GM19468 (cell line): ENCODE data around the gene HVCN1.
"Not testable (repeated sequence)": the region's sequence is repeated elsewhere in the genome, so short reads cannot be mapped to it uniquely, and the experiment has no call there.

Experiments used
- ATAC-seq: cut with Tn5 transposase; IDR thresholded peaks from one replicate; pipeline ENCODE4 v1.9.1; 2021; ENCODE audit warnings: mild to moderate bottlenecking, moderate library complexity, moderate number of reproducible peaks; ENCODE audit not compliant: unreplicated experiment; ENCODE audit errors: extremely low read depth

Gene HVCN1

DNA sequence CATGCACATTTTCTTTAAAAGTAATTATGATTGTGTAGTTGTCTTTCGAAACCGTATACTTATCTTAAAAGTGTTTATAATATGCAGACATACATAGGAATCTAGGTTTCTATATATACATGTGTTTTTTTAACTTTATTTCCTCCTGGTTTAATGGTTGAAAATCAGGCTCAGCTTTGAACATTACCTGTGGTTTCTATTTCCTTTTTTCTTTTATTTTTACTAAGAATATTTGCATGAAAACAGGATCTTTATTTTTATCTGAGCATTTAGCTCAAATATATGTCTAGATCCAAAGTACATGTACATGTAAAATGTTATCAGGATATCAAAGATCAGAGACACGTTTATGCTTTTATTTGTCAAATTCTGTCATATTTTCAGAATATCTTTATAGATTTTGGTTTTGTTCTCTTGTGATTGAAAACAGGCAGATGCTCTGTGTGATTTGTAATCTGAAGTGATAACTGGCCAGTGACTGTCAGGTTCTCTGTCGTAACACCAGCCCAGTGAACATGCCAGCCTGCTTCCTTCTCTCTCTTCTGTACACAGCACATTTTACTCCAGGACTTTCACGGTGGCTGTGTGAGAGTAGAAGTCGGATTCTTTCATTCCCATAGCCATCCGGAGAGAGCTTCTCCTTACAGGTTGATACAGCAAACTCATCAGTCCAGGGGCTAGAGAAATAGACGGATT is 61.3 kb downstream of the HVCN1 start:
- no peak for ATAC-seq

GRCh38 chr12:110622582-110622981 is 66.3 kb downstream of the HVCN1 start:
- no peak for ATAC-seq

GRCh38 chr12:110619534-110619953 is 69.4 kb downstream of the HVCN1 start:
- ATAC-seq = no peak

GRCh38 chr12:110616471-110617115 is 72.3 kb downstream of the HVCN1 start:
- ATAC-seq = no peak

- no peak for ATAC-seq
Measured at GRCh38 chr12:110615171-110615570, 73.7 kb downstream of the HVCN1 start.

DNA sequence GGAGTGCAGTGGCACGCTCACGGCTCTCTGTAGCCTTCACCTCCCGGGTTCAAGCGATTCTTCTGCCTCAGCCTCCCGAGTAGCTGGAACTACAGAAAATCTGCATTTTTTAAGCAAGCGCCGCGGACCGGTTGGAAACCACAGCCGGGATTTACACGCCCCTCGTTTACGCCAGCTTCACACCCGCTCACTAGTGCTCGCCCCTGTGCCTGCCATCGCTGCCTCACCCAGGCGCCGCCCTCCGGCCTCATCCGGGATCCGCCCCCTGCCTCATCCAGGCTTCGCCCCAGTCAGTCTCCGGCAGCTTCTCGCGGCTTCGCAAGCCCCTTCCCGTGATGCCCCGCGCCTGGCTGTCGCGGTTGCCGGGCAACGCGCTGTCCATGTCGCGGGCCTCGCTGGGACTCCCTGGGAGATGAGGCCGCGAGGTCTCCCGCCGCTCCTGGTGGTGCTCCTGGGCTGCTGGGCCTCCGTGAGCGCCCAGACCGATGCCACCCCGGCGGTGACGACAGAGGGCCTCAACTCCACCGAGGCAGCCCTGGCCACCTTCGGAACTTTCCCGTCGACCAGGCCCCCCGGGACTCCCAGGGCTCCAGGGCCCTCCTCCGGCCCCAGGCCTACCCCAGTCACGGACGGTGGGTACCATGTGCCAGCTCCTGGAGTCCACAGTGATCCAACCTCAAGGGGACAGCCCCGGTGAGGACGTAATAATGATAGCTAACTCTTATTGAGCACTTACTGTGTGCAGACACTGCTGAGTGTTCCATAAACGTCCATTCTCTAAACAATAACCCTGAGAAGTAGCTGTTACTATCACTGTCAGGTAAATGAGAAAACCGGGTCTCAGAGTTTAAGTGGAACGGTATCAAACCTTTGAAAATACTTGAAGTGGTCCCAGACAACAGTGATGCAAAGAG is 74.9 kb downstream of the HVCN1 start, which contains the start of gene TCTN1:
Gene TCTN1 (plus strand): TSS at position 359 of the 914 bp plus-strand sequence. CDS start 54 bp downstream, at position 413.
- peak; percentile 89 for ATAC-seq

DNA sequence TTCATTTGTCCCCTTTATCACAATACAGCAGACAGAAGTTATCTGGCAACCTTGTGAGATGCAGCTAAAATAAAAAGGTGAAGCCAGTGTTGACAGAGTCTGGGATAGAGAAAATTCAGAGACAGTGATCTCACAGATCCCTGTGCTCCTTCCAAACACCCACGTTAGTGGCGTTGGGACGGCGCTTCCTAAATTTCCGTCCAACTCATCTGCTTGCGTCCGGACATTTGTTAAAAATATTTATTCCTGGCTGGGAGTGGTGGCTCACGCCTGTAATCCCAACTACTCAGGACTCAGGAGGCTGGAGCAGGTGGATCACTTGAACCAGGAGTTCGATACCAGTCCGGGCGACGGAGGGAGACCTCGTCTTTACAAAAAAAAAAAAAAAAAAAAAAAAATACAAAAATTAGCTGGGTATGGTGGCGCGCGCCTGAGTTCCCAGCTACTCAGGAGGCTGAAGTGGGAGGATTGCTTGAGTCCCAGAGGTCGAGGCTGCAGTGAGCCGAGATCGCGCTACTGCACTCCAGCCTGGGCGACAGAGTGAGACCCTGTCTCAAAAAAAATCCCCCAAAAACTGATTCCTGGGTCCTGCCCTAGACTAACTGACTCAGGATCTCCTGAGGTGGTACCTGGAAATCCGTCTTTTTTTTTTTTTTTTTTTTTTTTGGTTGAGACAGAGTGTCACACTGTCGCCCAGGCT is 75.7 kb downstream of the HVCN1 start:
- ATAC-seq = no peak

DNA sequence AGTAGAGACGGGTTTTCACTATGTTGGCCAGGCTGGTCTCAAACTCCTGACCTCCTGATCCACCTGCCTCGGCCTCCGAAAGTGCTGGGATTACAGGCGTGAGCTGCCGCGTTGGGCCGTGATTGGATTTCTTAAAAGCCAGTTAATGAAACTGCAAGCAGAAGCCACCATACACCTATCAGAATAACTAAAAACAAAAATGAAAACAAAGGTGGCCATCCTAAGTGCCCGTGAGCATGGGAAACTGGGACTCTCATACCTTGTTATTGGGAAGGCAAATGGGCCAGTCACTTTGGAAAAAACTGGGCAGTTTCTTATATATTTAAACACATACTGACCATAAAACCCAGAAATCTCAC is 82.7 kb downstream of the HVCN1 start:
- no peak for ATAC-seq

DNA sequence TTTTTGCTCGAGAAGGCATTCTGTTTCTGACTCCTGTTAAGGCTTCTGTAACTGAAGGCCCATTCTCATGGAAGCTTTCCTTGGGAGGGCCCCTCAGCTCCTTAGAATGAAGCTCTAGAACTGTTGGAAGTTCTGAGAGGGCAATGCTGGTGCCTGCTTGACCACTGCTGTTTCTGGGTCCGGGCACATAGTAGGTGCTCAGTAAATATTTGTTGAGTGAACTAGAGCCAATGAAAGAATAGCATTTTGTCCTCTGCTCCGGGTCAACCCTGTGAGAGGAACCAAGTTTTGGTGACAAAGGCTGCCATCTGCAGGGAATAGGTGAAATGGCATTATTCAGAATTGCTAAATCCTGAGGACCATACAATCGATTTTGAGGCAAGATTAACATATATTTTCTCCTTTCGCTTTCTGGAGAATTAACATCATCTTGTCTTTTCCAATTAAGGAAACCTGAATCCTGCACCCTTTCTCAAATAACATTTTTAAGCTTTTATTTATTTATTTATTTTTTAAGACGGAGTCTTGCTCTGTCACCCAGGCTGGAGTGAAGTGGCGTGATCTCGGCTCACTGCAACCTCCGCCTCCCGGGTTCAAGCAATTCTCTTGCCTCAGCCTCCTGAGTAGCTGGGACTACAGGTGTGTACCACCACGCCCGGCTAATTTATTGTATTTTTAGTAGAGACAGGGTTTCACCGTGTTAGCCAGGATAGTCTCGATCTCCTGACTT is 86.7 kb downstream of the HVCN1 start:
- ATAC-seq = not testable (repeated sequence)

DNA sequence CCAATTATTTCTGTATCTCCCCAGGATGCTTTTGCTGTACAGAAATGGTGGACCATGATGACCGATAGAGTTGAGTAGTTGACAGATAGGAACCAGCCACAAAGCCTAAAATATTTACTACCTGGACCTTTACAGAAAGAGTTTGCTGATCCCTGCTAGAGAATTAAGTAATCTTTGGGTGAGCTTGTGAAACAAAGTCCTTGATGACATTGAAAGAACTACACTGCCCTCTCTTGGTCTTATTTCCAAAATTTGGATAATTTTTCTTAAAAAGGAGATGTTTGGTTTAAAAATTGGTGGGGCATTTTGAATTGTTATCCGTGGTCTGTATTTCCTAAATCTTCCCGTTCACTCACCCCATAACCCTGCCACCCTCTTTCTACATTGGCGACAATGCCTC is 88.7 kb downstream of the HVCN1 start:
- ATAC-seq = no peak

- no peak for ATAC-seq
Measured at GRCh38 chr12:110599334-110599733, 89.6 kb downstream of the HVCN1 start.
